KMS-11 (cell line): Measurements from ENCODE around the gene EXOC4.

Experiments
- H2AFZ ChIP-seq: fragments of 200-600 bp; sonication (generic); 2 replicates; pipeline ENCODE4 v1.6.1; 2016; ENCODE audit warnings: antibody characterized with exemption, mixed run types, low read depth
- H3K27ac ChIP-seq: fragments of 200-600 bp; sonication (generic); 2 replicates; pipeline ENCODE4 v1.6.1; 2016; ENCODE audit warnings: mild to moderate bottlenecking, mixed run types
- H3K27me3 ChIP-seq: fragments of 200-600 bp; sonication (generic); 2 replicates; pipeline ENCODE4 v1.6.1; 2017; ENCODE audit warnings: mild to moderate bottlenecking, low read depth, mixed run types, moderate library complexity; ENCODE audit not compliant: insufficient read depth
- H3K36me3 ChIP-seq: fragments of 200-600 bp; sonication (generic); 2 replicates; pipeline ENCODE4 v1.6.1; 2017; ENCODE audit warnings: mild to moderate bottlenecking, mixed run types; ENCODE audit not compliant: insufficient read depth
- H3K4me1 ChIP-seq: fragments of 200-600 bp; sonication (generic); 2 replicates; pipeline ENCODE4 v1.6.1; 2016; ENCODE audit warnings: mild to moderate bottlenecking, low read depth, mixed run types; ENCODE audit not compliant: poor library complexity, severe bottlenecking
- H3K4me2 ChIP-seq: fragments of 200-600 bp; sonication (generic); 2 replicates; pipeline ENCODE4 v1.7.0; 2016; ENCODE audit warnings: mild to moderate bottlenecking, mixed run types
- H3K4me3 ChIP-seq: fragments of 200-600 bp; sonication (generic); IDR thresholded peaks from 2 replicates; pipeline ENCODE4 v1.6.1; 2017; ENCODE audit warnings: low read depth, low read length, mixed read lengths; ENCODE audit not compliant: insufficient read depth
- H3K79me2 ChIP-seq: fragments of 200-600 bp; sonication (generic); 2 replicates; pipeline ENCODE4 v1.6.1; 2016; ENCODE audit warnings: low read depth, mixed run types; ENCODE audit not compliant: insufficient read depth
- H3K9ac ChIP-seq: fragments of 200-600 bp; sonication (generic); 2 replicates; pipeline ENCODE4 v1.6.1; 2016; ENCODE audit warnings: mild to moderate bottlenecking, mixed run types
- H4K20me1 ChIP-seq: fragments of 200-600 bp; sonication (generic); 2 replicates; pipeline ENCODE4 v1.6.1; 2016; ENCODE audit warnings: mild to moderate bottlenecking, mixed run types; ENCODE audit not compliant: insufficient read depth
- CTCF ChIP-seq: fragments of 200-600 bp; sonication (generic); conservative IDR thresholded peaks from 2 replicates; pipeline ENCODE4 v1.6.1; 2017; ENCODE audit warnings: low read depth, mild to moderate bottlenecking, antibody characterized with exemption, low read length, moderate library complexity, mixed read lengths

The EXOC4 gene

GRCh38 chr7:133784486-133785001 is 531.7 kb downstream of the EXOC4 start:
- no peaks in the 10 kb centered on the region for H3K79me2 ChIP-seq
- H3K4me2 ChIP-seq, result no peak overlapping the region
- H3K4me3 ChIP-seq, result no peak overlapping the region
- no peaks in the 10 kb centered on the region for H4K20me1 ChIP-seq
- no peak overlapping the region for H3K9ac ChIP-seq
- no peaks in the 10 kb centered on the region for H3K4me1 ChIP-seq
- no peak overlapping the region for H3K27ac ChIP-seq
- no peak for TF ChIP-seq CTCF
- H3K27me3 ChIP-seq, result no peaks in the 10 kb centered on the region
- no peak overlapping the region for H2AFZ ChIP-seq
- no peaks in the 10 kb centered on the region for H3K36me3 ChIP-seq

GRCh38 chr7:133786401-133786937 is 533.6 kb downstream of the EXOC4 start:
- no peak overlapping the region for H3K27ac ChIP-seq
- no peak overlapping the region for H3K4me3 ChIP-seq
- no peaks in the 10 kb centered on the region for H3K79me2 ChIP-seq
- H2AFZ ChIP-seq, result no peak overlapping the region
- no peak overlapping the region for H3K9ac ChIP-seq
- no peaks in the 10 kb centered on the region for H3K27me3 ChIP-seq
- no peak overlapping the region for H3K4me2 ChIP-seq
- H3K4me1 ChIP-seq, result no peaks in the 10 kb centered on the region
- H3K36me3 ChIP-seq, result no peaks in the 10 kb centered on the region
- no peaks in the 10 kb centered on the region for H4K20me1 ChIP-seq
- no peak for TF ChIP-seq CTCF

GRCh38 chr7:133789974-133790373 is 537.1 kb downstream of the EXOC4 start:
- no peaks in the 10 kb centered on the region for H4K20me1 ChIP-seq
- H3K4me3 ChIP-seq, result no peak overlapping the region
- no peak overlapping the region for H3K9ac ChIP-seq
- no peaks in the 10 kb centered on the region for H3K36me3 ChIP-seq
- H3K4me1 ChIP-seq, result no peaks in the 10 kb centered on the region
- H3K4me2 ChIP-seq, result no peak overlapping the region
- H3K79me2 ChIP-seq, result no peaks in the 10 kb centered on the region
- TF ChIP-seq CTCF, result no peak
- H3K27ac ChIP-seq, result no peak overlapping the region
- no peaks in the 10 kb centered on the region for H3K27me3 ChIP-seq
- H2AFZ ChIP-seq, result no peak overlapping the region

GRCh38 chr7:133790911-133791310 is 538.0 kb downstream of the EXOC4 start:
- Histone ChIP-seq H3K27ac (no peak overlapping the region), H4K20me1 (no peaks in the 10 kb centered on the region), H3K9ac (no peak overlapping the region), H2AFZ (no peak overlapping the region), H3K4me2 (no peak overlapping the region), H3K27me3 (no peaks in the 10 kb centered on the region), H3K4me1 (no peaks in the 10 kb centered on the region), H3K4me3 (no peak overlapping the region), H3K36me3 (no peaks in the 10 kb centered on the region), H3K79me2 (no peaks in the 10 kb centered on the region)
- TF ChIP-seq CTCF, result no peak
